Astrocyte (in vitro differentiated cells and primary cell): Measurements from ENCODE around the gene KNDC1.

Experiments used
- CTCF ChIP-seq: IDR thresholded peaks from 2 replicates; pipeline ENCODE4 v1.5.1; 2011; ENCODE audit warnings: low read depth, mild to moderate bottlenecking, inconsistent platforms, low read length, moderate library complexity; ENCODE audit not compliant: insufficient read depth
- EZH2 ChIP-seq: IDR thresholded peaks from 2 replicates; pipeline ENCODE4 v1.6.1; 2012; ENCODE audit warnings: mild to moderate bottlenecking, low read length, inconsistent platforms; ENCODE audit not compliant: insufficient read depth

GRCh38 chr10:133239990-133240389 is 80.0 kb downstream of the KNDC1 start:
- TF ChIP-seq CTCF (no peak), EZH2 (no peak)
